SKM-1 (cell line): ENCODE data around the gene DMGDH.
"Not testable (repeated sequence)": the region's sequence is repeated elsewhere in the genome, so short reads cannot be mapped to it uniquely, and the experiment has no call there.

ENCODE experiments used
- DNase-seq: peaks from one replicate; lab custom pipeline; 2025; ENCODE audit not compliant: unreplicated experiment; lab: John Stamatoyannopoulos, UW

The DMGDH gene

DNA sequence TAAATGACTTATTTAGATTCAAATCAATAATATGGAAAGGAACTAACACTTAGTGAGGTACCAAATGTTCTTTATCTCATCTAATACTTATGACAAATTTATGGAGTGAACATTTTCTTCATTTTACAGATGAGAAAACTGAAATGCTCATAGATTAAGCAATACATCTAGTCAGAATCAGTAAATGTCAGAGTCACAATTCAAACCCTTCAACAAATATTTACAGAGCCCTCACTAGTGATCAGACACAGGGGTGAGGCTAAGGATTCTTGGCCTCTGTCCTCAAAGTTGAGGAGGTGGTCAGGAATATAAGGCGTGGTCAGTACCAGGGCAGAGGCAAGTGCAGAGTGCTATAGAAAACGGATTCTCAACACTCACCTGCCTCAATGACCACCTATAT, 54.8 kb downstream of the DMGDH start:
- DNase-seq: no peak

GRCh38 chr5:79011869-79012268, 57.6 kb downstream of the DMGDH start:
- DNase-seq: no peak

DNA sequence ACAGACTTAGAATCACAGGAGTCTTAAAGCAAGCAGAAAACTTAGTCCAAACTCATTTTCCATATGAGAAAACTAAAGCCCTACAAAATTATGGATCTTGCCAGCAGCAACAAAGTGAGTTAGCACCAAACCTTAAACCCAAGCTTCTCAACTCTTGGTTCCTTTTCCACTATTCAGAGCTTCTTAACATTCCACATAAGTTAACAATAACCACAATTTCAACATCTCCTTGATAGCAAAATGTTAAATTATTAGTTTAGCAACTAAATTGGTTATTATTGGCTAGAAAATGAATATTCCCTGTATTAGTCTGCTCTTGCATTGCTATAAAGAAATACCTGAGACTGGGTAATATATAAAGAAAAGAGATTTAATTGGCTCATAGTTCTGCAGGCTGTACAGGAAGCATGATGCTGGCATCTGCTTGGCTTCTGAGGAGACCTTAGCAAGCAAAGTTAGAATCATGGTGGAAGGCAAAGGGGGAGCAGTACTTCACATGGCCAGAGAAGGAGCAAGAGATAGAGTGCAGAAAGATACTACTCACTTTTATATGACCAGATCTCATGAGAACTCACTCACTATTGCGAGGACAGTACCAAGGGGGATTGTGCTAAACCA, 58.1 kb downstream of the DMGDH start:
- DNase-seq: no peak

GRCh38 chr5:79008362-79008761, 61.1 kb downstream of the DMGDH start:
- DNase-seq: no peak

GRCh38 chr5:79007872-79008271, 61.6 kb downstream of the DMGDH start:
- DNase-seq: no peak

- no peak for DNase-seq
These were observed 63.4 kb downstream of the DMGDH start for GRCh38 chr5:79005936-79006631.

- no peak for DNase-seq
These were observed 64.3 kb downstream of the DMGDH start for GRCh38 chr5:79005151-79005550.

GRCh38 chr5:79002374-79002773, 67.1 kb downstream of the DMGDH start:
- no peak for DNase-seq

DNA sequence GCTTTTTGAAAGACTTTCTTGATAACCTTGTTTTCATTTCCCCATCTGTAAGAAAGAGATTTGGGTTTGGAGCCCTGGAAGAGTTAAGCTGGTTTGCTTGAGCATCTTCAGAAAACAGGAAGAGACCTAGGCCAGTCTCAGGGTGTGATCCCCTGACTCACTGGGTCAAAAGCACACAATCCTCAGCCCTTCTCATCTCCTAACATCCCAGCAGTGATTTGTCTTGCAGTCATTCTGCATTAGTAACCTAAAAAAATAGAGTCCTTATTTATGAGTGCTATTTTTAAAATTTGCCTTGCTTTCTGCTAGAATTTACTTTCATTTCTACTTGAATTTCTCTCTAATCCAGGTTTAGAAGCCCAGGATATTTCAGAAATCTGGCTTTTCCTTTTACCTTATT, 68.0 kb downstream of the DMGDH start:
- no peak for DNase-seq

DNA sequence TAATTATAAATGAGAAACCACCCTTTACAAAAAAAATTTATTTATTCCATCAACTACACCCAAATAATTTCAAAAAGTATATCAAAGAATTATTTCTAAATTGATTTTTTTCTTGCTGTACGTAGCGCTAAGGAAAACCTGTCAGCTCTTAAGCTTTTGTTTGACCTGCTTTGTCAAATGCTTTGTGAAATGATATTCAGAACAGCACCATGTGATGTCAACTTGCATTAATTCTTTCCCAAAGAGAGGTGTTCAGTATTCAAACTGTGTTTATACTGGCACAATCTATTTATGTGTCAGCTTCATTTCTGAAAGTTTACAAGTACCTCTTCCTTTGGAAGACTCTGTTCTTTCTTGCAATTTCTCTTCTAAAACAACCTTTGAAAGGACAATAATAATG, 72.4 kb downstream of the DMGDH start:
- DNase-seq: no peak

DNA sequence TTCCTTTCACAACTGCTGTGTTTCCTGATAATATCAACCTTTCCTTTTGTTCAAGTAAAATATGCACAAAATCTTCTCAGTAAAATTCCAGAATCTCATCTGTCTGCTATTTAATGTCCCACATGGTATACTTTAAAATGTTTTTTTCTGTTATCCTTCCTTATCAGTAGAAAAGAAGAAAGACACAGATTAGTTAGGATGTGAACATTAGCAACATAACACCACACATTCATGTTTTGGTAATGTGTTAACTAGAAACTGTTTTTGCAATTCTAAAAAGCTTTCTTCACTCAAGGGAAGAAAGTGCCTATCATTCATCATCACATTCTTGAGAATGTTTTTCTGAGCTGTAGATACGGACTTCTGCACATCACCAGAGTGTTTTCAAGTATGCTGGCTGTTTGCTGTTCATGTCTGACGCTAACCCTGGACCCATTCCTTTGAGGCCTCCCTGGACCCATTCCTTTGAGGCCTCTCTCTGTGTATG, 73.9 kb downstream of the DMGDH start:
- DNase-seq: no peak

GRCh38 chr5:78993165-78993564, 76.3 kb downstream of the DMGDH start:
- DNase-seq: no peak

DNA sequence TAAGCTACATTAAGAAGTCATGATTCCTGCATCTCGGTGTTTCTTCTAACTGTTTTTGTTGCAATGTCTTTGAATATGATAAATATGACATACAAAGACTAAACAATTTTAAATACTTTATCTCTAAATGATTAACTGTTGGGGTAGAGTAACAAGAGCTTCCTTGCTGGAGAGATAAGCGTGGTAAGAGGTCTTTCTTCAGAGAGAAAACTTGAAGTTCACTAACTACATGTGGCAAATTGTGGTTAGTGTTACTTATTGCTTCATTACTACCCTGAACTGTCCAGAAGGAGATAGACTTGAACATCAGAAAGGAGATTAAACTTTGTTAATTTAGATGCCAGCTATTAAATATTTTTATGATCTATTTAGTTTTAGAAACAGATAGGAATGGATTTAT, 77.3 kb downstream of the DMGDH start:
- peak; percentile 52 for DNase-seq

DNA sequence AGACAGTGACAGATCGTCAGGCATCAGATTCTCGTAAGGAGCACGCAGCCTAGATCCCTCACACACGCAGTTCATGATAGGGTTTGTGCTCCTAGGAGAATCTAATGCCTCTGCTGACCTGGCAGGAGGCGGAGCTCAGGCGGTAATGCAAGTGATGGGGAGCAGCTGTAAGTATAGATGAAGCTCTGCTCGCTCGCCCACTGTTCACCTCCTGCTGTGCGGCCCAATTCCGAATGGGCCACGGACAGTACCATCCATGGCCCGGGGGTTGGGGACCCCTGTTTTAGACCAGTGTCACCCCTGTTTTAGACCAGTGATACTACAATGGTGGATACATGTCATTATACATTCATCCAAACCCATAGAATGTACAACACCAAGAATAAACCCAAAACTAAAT, 80.4 kb downstream of the DMGDH start:
- no peak for DNase-seq

DNA sequence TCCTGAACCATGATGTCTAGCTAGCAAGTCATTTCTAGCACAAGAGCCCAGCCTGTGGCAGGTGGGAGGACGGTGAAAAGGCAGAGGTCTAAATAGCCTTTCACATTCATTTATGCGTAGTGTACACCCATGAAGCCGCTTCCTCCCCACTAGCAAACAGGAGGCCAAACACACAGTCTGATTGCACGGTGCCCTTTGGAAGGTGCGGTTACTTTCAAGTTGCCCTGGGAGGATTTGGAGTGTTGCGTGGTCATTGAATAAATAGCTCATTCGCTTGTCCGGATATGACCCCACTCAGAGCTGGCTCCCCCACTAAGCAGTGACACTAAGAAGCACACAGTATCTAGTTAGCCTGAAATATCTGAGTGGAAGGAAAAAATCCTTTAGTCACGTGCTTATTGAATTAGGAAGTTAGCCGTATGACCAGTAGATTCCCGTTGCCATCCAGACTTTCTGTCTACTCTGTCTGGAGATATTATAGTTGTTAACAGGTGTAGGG, 83.7 kb downstream of the DMGDH start:
- no peak for DNase-seq

GRCh38 chr5:78985116-78985724, 84.3 kb downstream of the DMGDH start, which contains the start of gene ARSB:
TSS of gene ARSB (minus strand) at chr5:78985310. CDS start at chr5:78985248, 62 bp downstream.
- peak; percentile 61 for DNase-seq

- peak; percentile 41 for DNase-seq
These were observed 84.9 kb downstream of the DMGDH start for GRCh38 chr5:78984439-78985115.

DNA sequence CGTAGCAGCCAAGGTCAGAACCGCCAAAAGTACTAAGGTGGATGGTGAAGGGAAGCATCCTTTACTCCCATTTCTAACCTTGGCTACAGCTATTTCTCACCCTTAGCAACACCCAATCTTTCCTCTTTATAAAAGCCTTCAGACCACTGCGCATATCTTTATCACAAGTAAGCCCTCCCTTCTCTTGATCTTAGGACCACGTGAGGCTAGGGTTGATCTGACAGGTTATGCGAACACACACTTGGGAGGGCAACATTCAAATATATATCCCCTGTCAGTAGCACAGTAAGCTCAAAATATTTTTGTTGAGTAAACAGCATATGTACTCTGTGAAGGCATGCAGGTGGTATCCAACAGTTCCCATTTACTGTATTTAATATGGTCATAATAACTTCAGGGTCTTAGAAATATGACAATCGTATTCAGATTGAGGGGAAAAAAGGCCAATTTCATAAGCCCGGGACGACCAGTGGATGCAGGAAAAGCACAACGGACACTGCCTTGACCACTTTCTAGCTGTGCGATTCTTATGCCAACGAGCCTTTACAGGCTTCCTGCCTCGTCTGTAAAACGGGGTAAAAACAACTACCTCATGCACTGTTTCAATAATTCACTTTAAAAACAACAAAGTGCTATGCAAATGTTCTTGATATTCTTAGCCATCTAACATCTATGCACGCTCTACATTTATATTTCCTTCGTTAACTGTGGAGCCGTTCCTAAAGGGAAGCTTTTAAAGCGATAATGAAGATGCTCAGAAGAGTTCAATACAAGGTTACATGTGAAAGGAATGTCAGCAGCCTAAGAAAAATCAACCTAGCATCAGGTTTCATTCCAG, 85.7 kb downstream of the DMGDH start:
- no peak for DNase-seq

DNA sequence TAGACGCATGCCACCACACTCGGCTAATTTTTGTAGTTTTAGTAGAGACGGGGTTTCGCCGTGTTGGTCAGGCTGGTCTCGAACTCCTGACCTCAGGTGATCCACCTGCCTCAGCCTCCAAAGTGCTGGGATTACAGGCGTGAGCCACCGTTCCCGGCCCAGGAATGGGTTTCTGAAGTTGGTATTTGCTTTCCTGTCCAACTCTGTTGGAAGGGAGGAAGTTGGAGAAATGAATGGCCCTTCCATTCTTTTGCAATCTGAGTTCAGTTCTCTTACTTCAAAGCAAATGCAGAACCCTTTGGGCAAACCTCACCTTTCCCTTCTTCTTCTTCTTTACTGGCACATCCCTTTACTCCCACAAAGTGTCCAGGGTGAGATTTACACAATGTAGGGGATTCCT, 86.3 kb downstream of the DMGDH start:
- not testable (repeated sequence) for DNase-seq

- peak; percentile 66 for DNase-seq
These were observed 89.6 kb downstream of the DMGDH start for GRCh38 chr5:78979909-78980308.
